NOMO-1 (cell line): ENCODE data around the gene YPEL2.

Source experiments
- DNase-seq, 2 experiments: peaks; one replicate each; lab custom pipeline; 2025; ENCODE audit not compliant: unreplicated experiment in 2 of 2; lab: John Stamatoyannopoulos, UW

YPEL2 gene

DNA sequence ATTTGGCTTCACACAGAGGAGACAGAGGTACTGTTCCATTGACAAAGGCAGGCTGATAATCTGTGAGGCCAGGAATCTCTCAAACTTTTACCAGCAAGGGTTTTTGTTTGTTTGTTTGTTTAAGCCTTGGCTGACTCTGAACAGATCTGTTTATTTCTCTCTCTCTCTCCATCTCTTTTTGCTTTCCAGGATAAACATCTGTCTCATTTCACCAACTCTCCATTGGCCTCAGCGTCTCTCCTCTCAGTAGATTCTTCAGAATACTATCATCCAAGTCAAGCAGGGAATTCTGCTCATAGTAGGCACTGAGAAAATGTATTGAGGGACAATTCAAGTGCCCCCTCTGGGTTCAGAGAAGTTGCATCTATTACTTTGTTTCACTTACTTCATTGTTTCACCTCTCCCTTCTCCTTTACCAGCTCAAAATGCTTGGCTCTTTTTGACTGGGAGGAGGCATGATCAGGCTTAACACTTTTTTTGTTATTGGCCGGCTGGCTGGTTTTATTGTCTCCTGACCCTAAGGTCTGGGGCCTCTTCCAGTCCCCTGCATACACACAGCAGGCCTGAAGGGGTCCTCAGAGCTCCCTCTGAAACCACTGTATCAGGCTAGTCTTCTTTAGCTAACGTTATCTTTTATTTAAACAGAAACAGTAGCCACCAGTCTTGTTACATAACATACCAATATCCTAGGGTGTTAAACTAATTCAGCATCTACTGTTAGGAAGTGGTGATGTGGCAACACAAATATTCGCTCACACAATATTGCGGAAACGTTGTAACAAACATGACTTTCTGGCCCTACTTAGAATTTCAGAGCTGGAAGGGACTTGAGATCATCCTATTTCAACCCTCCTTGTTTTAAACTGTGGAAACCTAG lies 2.0 kb upstream of the YPEL2 start:
- DNase-seq, result peak; percentile 74 to 96

DNA sequence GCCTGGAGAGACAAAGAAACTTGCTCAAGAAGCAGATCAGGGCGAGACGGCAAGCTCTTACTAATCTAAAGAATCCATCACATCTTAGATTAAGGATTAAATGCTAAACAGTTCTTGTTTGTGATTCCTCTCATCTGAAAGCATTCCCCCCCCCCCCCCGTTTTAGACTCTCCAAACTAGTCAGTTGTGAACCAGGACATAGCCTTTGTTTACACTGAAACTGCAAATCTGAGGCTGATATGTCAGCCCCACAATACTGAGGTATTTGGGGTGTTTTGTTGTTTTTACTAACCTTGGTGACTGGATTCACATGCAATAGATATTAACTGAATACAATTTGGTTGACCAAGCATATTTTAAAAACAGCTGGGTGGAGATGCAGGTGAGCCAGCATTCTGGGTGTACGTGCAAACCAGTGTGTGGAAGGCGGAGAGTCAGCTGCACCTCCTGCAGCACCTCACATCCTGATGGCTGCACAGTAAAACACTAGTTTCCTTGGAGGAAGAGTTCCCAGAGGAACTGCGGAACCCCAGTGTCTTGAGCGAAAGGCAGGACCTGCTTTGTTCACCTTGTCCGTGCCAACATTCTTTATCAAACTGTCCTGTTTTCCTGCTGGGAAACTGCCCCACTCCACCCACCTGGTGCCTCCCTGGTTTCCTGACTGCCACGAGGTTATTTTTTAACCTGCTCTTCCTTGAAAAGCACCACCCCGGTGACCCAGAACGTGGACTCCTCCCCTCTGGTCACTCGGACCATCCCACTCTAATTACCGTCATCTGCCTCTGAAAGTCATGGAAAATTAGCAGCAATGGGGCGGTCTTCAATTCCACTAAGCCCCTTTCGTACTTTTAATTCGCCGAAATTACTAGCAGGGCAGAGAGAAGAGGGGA lies 1.2 kb upstream of the YPEL2 start:
- no peak for DNase-seq

DNA sequence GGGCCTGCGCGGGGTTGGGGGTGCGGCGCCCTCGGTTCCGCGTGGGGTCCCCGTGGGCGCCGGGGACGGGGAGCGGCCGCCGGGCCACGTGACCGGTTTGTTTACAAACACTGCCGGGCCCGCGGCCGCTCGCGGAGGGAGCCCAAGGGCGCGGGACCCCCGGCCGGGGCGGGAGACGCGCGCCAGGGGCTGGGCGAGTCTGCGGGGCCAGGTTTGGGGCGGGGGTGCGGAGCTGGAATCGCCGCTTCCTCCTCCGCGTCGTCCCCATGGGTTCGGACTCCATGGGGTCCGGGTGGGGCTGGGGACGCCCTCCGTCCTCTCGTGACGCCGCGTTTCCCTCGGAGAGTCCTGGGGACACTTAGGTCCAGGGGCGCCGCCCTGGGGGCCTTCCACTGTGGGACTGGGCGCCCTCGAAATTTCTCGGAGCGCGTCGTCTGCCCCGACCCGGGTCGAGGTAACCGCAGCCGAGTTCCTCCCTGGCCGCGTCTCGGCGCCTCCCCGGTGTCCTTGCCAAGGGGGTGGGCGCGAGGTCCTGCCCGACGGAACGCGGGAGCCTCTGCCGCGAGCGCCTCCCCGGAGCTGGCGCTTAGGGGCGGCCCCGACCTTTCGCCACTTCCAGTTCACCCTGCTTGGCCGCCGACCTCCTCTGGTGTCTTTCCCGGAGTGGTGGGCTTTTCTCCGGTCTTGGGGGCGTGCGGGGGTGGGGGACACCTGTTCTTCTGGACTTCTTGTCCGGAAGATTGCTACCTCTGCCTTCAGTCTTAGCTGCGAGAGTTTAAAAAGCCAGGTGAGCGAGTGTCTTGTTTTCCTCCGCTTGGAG lies 684 bp downstream of the YPEL2 start:
- peak in 1 of 2 experiments; percentile 35 for DNase-seq

DNA sequence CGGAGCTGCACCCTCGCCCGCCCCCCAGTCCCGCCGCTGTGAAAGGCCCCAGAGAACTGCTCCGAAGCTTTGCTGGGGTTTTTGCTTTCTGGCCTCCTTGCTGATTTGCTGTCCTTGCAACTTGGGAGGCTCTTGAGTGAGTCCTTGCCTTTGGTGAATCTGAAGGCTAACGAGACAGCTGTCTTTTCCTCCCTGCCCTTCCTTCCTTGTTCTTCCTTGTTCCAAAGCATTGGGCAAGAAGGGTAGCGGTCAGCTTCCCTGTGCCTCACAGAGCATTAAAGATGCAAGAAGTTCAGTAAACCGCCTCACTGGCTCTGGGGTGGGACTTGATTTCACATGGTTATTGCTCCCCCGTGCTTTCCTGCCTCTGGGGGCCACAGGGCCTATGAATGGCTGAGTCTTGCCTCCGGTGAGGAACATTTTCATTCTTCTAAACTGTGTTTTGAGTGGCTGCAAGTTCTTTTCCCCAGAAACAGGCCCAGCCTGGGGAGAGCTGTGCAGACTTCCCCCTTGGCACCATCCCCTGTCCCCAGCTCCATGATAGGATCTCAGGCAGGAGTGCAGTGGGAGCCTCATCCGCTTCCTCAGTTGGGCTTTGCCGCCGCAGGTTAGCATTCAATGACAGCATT lies 1.4 kb downstream of the YPEL2 start:
- peak; percentile 11 to 60 for DNase-seq

DNA sequence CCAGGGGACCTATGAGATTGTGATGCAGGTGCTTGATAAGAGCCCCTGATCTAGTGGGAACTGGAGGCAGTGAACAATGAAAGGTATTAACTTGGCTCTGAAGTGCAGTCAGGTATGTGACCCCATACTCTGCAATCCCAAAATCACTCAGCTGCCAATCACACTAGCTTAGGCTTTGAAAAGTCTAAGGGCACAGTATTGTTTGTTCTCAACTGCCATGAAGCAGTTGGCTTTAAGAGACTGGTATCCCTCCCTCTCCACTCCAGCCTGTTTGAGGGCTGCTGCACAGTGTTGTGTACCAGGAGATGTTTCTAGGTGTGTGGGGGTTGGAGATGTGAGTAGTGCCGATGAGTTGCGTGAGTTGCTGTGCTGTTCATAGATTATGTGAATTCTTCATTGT lies 2.4 kb downstream of the YPEL2 start:
- no peak for DNase-seq

DNA sequence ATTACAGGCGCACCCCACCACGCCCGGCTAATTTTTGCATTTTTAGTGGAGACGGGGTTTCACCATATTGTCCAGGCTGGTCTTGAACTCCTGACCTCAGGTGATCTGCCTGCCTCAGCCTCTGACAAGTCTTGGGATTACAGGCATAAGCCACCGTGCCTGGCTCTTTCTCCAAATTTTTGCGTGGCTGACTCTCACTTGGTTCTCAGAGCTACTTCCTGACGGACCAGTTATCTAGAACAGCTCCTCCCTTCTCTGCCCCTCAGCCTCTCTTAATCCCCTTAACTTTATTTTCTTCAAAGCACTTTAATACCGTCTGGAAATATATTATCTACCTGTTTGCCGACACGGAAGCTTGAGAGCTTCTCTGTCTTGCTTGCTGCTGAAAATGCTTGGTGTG lies 4.2 kb downstream of the YPEL2 start:
- DNase-seq, result no peak

DNA sequence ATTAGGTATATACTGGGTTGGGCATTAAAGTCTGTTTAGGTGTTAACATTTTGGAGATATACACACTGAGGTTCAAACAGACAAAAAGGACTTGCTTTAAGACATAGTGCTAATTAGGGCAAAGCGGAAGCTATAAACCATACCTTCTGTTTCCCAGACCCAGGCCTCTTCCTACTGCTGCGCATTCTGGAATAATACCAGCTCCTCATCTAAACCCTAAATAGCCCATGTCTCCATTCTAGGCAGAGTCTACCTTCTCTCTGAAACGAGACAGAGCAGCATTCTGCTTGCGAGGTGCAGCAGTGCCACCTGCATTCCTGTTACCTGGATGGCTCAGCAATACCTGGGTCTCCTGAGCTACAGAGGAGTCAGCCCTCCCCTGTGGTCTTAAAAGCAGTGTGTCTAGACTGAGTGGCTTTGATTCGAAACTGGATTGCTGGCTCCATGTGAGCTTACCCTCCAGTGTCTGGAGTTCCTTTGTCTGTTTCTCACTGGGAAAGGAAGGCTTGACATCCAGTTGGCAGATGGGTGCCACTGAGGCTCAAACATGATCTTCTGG lies 6.4 kb downstream of the YPEL2 start:
- DNase-seq, result no peak

DNA sequence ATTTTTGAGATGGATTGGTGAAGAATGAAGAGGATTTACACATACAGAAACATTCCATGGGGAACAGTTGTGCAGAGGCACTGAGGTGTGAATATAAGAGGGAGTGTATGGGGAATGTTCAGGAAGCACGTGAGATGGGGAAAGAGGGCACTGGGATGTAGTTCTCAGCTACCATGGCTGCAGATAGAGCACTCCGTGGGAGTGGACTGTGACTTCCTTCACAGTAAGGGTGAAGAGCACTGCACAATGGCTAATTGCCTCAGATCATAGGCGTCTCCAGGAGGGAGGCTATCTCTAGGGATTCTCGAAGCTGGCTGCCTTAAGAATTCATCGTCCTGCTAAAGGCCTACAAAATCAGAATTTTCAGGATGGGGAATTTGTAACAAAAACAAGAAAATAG lies 7.0 kb downstream of the YPEL2 start:
- no peak for DNase-seq

DNA sequence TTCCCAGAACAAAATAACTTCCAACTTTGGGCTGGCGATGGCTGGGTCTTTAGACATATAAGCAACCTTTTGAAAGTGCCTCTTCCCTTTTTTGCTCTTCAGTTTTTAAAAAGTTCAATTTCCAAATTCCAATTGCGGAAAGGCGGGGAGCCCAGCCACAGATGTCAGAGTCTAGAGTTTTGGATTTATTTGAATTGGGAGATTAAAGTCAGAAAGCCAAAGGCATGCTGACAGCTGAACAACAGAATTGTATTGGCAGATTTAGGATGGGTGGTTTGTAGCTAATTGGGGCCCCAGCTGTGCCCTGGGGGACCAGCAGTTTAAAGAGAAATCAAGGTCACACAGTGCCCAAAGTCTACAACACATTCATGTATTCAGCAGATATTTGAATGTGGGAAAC lies 10.5 kb downstream of the YPEL2 start:
- no peak for DNase-seq

DNA sequence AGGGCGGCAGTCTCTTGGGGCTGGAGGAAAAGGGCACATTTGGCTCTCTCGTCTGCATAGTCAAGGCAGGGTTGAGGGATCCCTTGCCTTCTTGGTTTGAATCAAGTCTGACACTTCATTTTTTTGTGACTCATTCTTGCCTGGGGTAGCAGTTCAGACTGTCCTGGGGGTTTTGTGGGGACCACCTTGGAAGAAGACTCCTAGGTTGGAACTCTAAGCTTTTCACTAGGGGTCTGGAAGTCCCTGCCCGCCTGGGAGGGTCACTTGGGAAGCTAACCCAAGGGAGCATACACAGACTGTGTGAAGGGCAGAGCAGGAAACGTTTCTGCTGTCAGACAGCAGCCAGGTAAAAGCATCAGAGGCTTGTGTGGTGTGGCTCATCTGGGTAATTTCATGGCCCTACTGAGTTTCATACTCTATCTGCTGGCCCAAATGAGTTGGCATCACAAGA lies 11.3 kb downstream of the YPEL2 start:
- DNase-seq, result no peak

DNA sequence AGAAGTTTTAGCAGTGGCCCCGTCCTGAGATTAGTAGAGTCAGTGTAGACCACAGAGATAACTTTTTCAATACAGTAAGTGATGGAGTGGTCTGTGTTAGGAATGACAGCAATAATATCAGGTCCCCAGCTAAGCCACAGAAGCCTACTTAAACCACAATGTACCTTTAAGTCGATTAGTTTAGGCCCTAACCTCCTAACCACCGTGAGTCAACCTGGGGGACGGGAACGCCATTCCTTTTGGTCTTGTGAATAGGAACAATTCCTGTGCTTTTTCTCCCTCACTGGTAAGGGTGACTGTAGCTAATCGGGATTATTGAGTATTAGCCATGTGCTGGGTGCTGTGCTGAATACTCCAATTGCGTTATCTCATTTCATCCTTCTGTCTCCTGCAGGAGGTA lies 14.0 kb downstream of the YPEL2 start:
- DNase-seq, result no peak

DNA sequence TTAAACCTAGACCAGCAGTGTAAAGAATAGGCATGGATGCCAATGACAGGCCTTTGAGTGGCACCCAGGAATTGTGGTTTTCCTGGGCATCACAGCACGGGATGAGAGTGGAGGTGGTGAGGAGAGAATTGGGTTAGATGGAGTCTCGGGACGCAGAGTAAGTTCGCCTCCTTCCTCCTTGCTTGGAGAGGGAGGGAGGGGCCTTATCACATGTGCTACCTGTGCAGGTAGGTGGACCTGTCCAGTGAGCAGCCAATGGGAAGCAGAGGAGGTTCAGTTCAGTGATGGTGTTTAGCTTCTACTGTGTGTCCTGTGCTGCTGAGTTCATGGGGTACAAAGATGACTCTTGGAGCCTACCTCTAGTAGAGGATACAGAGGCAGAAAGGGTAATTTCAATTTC lies 14.9 kb downstream of the YPEL2 start:
- no peak for DNase-seq

DNA sequence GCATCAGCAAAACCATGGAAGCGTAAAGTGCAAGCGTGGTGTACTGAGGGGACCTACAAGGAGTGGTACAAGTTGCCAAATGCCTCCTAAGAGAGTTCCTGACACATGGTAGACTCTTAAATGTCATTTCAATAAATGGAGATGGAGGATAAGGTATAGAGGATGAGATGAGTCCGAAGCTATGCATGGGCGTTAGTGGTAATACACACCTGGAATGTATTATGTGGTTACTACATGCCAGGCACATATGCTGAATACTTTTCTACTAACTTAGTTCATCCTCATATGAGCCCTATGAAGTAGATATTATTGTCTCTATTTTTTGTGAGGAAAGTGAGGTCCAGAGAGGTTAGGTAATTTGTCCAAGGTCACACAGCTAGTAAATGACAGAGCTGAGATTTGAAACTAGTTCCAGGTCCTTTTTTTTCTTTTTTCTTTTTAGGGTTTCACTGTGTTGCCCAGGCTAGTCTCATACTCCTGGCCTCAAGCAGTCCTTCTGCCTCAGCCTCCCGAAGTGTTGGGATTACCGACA lies 15.5 kb downstream of the YPEL2 start:
- no peak for DNase-seq

DNA sequence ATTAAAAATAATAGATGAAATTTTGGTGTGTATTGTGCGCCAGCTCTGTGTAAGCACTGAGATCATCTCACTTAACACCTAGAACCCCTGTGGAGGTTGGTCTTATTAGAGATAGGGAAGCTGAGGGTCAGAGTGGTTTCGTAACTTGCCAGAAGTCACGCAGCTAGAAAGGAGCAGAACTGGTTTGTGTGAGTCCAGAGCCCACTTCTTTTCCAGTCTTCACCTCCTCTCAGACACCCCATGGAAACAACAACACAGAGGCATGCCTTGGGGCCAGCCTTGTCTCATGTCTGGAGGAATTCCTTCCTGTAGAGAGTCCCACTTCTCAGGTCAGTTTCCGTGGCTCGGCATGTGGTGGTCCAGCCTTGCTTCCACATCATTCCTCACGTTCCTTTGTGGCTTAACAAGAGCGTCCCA lies 16.5 kb downstream of the YPEL2 start:
- peak; percentile 25 to 54 for DNase-seq

DNA sequence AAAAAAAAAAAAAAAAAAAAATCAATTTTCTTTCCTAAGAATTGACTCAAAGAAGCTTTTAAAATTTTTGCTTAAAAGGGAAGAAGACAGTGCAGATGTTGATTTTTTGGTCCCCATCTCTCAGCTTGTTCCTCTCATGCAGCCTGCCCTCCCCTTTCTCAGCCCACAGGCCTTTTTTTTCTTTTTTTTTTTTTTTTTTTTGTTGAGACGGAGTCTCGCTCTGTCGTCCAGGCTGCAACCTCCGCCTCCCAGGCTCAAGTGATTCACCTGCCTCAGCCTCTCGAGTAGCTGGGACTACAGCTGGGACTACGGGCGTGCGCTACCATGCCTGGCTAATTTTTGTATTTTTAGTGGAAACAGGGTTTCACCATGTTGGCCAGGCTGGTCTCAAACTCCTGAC lies 17.7 kb downstream of the YPEL2 start:
- no peak for DNase-seq

DNA sequence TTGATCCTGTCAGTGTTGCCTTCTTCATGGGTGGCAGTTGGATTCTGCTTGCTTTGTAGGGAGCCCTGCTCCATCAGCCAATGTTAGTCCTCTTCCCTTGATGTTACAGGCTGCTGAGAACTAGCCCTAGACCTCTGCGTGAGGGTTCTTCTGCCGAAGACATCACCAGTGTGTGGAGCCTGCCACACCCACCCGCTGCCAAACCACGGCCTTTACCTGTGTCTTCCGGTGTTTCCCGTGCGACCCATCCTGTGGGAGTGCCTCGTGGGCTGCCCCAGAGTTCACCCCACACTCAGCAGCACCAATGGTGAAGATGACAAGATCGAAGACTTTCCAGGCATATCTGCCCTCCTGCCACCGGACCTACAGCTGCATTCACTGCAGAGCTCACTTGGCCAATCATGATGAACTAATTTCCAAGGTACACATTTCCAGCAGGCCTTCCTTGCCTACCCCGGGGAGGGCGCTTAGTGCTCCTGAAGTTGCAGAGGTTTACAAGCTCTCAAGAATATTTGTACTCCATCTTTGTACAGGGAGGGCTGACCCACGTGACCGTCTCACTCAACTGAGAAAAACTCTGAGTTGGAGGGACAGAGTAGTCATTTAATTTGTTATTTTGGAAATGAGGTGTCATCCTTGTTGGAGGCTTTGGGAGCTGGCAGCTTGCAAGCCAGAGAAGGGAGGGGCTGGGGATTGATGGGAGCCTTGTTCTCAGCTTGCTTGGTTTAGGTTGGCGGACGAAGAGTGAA lies 21.8 kb downstream of the YPEL2 start:
- DNase-seq, result no peak

DNA sequence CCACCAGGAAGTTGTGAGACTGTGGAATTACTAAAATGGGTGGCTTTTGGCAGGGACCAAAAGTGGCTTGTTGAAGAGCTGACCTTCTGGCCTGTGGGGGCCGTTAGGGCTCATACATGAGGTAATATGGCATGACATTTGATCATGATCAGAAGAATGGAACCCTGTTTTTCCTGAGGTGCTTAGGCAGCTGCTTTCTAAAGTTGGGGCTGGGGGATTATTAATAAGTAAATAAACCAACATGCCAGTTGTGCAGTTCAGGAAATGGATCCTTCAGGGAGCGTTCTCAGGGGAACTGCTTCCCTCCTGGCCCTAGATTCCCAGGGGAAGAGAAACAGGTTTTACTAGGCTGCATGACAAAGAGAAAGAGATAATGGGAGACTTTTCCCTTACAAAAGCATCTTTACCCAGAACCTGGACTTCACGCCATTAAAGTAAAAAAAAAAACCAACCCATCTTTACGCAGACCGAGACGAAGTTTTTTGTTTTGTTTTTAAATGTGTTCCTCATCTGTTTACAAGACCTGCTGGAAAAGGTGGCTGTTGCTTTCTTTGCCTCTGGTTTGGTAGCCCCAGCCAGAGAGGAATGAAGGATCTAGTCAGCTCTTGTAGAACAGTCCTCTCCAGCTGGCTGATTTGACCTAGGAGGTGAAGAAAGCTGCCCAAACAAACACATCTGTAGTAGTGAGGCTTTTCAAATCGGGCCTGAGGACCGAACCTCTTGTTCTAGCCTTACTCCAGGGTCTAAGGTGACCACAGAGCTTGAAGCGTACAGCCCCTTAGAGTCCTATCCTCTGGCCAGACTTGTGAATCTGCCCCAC lies 22.7 kb downstream of the YPEL2 start:
- DNase-seq, result no peak

DNA sequence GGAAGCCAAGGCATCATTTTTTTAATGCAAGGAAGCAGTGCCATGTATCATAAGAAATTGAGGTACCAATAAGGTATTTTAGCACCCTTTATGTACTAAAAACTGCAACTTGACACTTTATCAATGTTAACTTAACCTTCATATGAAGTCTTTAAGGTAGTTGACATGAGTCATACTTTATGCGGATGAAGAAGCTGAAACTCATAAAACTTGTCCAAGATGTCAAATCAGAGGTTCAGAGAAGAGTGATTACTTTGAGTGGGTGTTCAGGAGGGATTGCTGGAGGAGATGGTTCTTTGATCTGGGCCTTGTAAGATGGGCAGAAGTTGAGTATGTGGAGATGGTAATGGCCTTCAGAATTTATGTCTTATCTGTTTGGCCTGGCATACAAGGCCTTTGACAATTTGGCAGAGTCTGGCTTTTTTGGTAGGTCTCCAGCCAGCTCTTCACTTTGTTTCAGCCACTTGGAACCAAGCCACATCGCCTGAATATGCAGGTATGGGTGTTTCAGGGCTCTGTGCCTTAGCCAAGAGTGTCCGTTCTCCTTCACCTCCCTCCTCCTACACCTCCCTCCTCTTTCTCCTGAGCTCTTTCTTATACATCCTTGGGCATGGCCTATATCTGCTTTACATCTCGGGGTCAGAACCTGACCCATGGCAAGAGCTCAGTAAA lies 23.7 kb downstream of the YPEL2 start:
- peak in 1 of 2 experiments; percentile 12 for DNase-seq
